ENCODE results near the gene OGG1.

OGG1 gene

GRCh38 chr3:9715136-9715535 is 34.6 kb upstream of the OGG1 start:
- TF ChIP-seq CTCF (IDR thresholded peaks at IDR 0.05; ENCODE audit: low read depth, low read length) (no peak), POLR2A (IDR thresholded peaks at IDR 0.05; ENCODE audit: extremely low read depth, insufficient read length) (no peak), MYC (IDR thresholded peaks at IDR 0.05; ENCODE audit: low read depth, low read length) (no peak), MAX (IDR thresholded peaks at IDR 0.05; ENCODE audit: low read depth, low read length) (no peak)
- no peak overlapping the region for H3K4me3 ChIP-seq (ENCODE audit: low read depth, low read length)
- DNase-seq (ENCODE audit: low read depth) = no peak

GRCh38 chr3:9715764-9716437 is 33.9 kb upstream of the OGG1 start:
- TF ChIP-seq MYC (IDR thresholded peaks at IDR 0.05; ENCODE audit: low read depth, low read length) (peak; percentile 83), CTCF (IDR thresholded peaks at IDR 0.05; ENCODE audit: low read depth, low read length) (peak; percentile 89), POLR2A (IDR thresholded peaks at IDR 0.05; ENCODE audit: extremely low read depth, insufficient read length) (no peak), MAX (IDR thresholded peaks at IDR 0.05; ENCODE audit: low read depth, low read length) (peak; percentile 98)
- no peak overlapping the region for H3K4me3 ChIP-seq (ENCODE audit: low read depth, low read length)
- DNase-seq (ENCODE audit: low read depth) = peak; percentile 91

GRCh38 chr3:9716801-9717555 is 32.8 kb upstream of the OGG1 start:
- TF ChIP-seq MAX (IDR thresholded peaks at IDR 0.05; ENCODE audit: low read depth, low read length) (no peak), POLR2A (IDR thresholded peaks at IDR 0.05; ENCODE audit: extremely low read depth, insufficient read length) (no peak), CTCF (IDR thresholded peaks at IDR 0.05; ENCODE audit: low read depth, low read length) (no peak), MYC (IDR thresholded peaks at IDR 0.05; ENCODE audit: low read depth, low read length) (no peak)
- H3K4me3 ChIP-seq (ENCODE audit: low read depth, low read length) = no peak overlapping the region
- no peak for DNase-seq (ENCODE audit: low read depth)

GRCh38 chr3:9717563-9717962 is 32.2 kb upstream of the OGG1 start:
- no peak for DNase-seq (ENCODE audit: low read depth)
- no peak for TF ChIP-seq POLR2A (IDR thresholded peaks at IDR 0.05; ENCODE audit: extremely low read depth, insufficient read length)
- TF ChIP-seq MYC (IDR thresholded peaks at IDR 0.05; ENCODE audit: low read depth, low read length) = no peak
- no peak for TF ChIP-seq CTCF (IDR thresholded peaks at IDR 0.05; ENCODE audit: low read depth, low read length)
- no peak for TF ChIP-seq MAX (IDR thresholded peaks at IDR 0.05; ENCODE audit: low read depth, low read length)
- no peak overlapping the region for H3K4me3 ChIP-seq (ENCODE audit: low read depth, low read length)

- TF ChIP-seq MAX (IDR thresholded peaks at IDR 0.05; ENCODE audit: low read depth, low read length) = no peak
- no peak for TF ChIP-seq MYC (IDR thresholded peaks at IDR 0.05; ENCODE audit: low read depth, low read length)
- no peak for TF ChIP-seq POLR2A (IDR thresholded peaks at IDR 0.05; ENCODE audit: extremely low read depth, insufficient read length)
- no peak for TF ChIP-seq CTCF (IDR thresholded peaks at IDR 0.05; ENCODE audit: low read depth, low read length)
- no peak overlapping the region for H3K4me3 ChIP-seq (ENCODE audit: low read depth, low read length)
- DNase-seq (ENCODE audit: low read depth) = no peak
These were observed 31.6 kb upstream of the OGG1 start for GRCh38 chr3:9718118-9718517.

Measured in NB4 (cell line).